ENCODE data around the gene CCDC185.
A peak's percentile ranks its signal among the peaks of the same experiment; 100 is the strongest.

Gene CCDC185

DNA sequence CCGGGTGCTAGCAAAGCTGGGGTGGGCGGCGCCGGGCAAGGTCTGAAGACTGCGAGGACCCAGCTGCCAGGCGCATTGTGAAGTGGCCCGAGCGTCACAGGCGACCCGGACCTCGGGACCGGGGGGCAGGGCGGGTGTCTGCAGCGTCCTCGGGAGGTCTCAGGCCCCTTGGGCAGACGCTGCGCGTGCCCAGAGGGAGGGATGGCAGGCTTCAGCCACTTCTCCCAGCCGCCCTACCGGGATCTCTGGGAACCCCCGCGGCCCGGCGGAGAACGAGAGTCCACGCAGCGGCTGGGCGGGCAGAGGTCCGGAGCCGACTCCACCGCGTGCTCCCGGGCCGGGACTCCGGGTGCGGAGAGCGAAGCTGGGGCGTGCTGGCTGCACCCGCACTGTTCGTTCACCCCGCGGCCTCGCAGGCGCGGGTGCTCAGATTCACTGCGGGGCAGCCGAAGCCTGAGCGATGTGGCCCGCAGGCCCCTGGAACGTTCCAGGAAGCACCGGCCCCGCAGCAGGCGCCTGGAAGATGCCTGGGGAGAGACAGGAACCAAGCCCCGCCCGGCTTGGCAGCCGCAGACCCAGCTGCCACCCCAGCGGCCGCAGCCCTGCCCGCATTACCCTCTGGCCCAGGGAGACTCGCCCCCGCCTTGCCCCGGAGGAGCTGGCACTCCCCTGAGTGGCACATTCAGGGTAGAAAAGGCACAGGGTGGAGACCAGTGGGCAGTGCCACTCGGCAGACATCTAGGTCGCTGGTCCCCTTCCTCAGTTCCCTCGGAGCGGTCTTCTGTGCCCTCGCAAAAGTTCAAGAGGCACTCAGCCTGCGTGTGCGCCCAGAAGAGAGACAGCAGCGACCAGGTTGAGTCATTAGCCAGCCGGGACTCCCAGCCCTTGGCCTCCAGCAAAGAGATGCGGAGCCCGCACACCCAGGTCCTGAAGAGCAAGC is at the start of gene CCDC185:
TSS of gene CCDC185 (plus strand) at position 141 of the 940 bp plus-strand sequence. CDS start at position 202, 61 bp downstream.
- Mint-ChIP-seq H3K4me1 (no peaks in the 10 kb centered on the region), H3K4me3 (no peak within 1 kb of the TSS), H3K9me3 (no peaks in the 10 kb centered on the region), H3K36me3 (no peaks in the 10 kb centered on the region), H3K27ac (no peak within 1 kb of the TSS)
- DNase-seq (ENCODE audit: low spot score in 2 of 2) = no peak
- ATAC-seq = peak; percentile 16

DNA sequence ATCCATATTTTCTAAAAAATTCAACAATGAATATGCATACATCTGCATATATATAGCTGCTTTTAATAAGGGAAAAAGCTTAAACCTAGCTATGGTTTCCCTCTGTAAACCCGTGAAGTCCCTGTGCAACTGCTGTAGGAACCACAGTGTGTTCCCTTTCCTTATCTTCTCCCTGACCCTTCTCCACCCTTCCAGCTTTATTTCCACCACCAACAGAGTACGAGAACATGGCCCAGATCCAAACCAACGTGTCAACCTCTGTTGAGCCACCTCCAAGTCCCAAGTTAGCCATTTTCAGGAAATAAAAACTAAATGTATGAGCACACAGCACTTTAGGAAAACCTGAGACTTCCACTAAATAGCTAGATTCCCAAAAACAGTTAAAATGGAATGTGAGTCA is 49.5 kb upstream of the CCDC185 start:
- no peaks in the 10 kb centered on the region for H3K9me3 Mint-ChIP-seq
- no peaks in the 10 kb centered on the region for H3K36me3 Mint-ChIP-seq
- no peak overlapping the region for H3K4me3 Mint-ChIP-seq
- ATAC-seq = no peak
- no peak for DNase-seq (ENCODE audit: low spot score in 2 of 2)
- no peaks in the 10 kb centered on the region for H3K4me1 Mint-ChIP-seq
- H3K27ac Mint-ChIP-seq = no peak overlapping the region

DNA sequence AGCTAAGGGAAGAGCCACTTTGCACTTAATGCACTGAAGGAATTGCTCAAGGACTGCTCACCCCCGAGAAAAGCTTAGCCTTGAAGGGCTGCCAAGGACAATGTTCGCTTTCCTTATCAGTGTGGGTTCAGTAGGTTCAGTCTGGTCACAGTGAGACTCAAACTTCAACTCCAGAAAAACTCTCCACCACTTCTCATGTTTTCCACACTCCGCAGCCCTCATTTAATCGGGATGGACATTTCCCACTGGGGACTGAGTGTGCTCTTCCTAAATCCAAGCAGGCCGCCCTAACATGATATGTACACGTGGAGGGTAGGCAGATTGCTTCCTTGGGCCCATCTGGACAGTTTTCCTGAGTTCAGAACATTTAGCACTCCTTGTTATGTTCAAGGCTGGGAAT is 48.7 kb upstream of the CCDC185 start:
- H3K9me3 Mint-ChIP-seq = no peaks in the 10 kb centered on the region
- H3K4me3 Mint-ChIP-seq = no peak overlapping the region
- H3K36me3 Mint-ChIP-seq = no peaks in the 10 kb centered on the region
- DNase-seq (ENCODE audit: low spot score in 2 of 2) (no peak), ATAC-seq (no peak)
- no peaks in the 10 kb centered on the region for H3K4me1 Mint-ChIP-seq
- H3K27ac Mint-ChIP-seq = no peak overlapping the region

DNA sequence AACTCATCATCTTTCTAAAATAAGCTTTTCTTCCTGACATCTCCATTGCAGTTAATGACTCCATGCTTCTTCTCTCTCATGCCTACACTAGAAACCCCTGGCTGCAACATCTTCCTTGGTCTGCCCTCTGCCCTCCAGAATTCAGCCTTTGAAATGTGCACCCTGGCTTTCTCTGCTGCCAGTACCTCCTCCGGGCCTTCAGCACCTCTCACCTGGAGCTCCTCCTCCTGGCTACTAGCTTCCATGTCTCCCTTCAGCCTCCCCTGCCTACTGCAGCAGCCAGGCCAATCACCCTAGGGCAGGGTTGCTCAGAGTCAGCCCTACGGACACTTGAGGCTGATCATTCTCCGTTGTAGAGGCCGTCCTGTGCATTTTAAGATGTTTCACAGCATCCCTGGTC is 47.5 kb upstream of the CCDC185 start:
- H3K36me3 Mint-ChIP-seq = no peaks in the 10 kb centered on the region
- H3K9me3 Mint-ChIP-seq = no peaks in the 10 kb centered on the region
- ATAC-seq (no peak), DNase-seq (ENCODE audit: low spot score in 2 of 2) (no peak)
- no peak overlapping the region for H3K4me3 Mint-ChIP-seq
- H3K4me1 Mint-ChIP-seq = no peaks in the 10 kb centered on the region
- no peak overlapping the region for H3K27ac Mint-ChIP-seq

DNA sequence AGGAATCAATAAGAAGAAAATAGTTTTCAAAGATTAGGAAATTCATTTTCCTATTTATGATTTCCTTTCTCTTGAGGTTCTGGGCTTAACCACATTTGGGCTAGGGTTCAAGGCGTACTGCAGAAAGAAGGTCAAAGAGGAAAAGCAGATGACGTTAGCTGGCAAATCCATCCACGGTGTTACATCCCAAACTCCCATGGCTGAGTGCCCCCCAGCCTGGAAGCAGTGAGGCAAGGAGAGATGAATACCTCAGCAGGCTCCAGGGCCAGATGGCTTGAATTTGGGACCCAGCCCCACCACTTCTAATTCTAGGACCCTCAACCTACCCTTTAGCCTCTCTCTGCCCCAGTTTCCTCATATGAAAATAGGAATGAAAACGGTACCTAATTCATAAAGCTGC is 46.9 kb upstream of the CCDC185 start:
- Mint-ChIP-seq H3K36me3 (no peaks in the 10 kb centered on the region), H3K27ac (no peak overlapping the region), H3K4me1 (no peaks in the 10 kb centered on the region), H3K4me3 (no peak overlapping the region), H3K9me3 (no peaks in the 10 kb centered on the region)
- ATAC-seq (no peak), DNase-seq (ENCODE audit: low spot score in 2 of 2) (no peak)

DNA sequence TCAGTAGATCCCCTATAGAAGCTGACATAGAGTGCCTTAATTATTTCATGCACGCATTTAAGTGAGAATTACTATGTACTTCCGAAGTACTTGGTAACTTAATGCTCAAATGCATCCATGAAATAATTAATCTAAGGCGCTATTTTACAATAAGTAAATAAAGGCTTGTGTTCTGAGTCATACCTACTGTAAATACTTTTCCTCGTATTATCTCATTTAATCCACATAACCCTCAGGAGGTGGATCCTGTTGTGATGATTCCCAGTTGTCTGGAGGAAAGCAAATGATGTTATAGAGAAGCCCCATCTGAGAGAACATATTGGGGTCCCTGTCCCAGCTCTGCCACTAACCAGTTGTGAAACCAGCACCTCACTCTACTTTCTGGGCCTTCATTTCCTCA is 45.6 kb upstream of the CCDC185 start:
- Mint-ChIP-seq H3K36me3 (no peaks in the 10 kb centered on the region), H3K4me3 (no peak overlapping the region), H3K9me3 (no peaks in the 10 kb centered on the region), H3K27ac (no peak overlapping the region), H3K4me1 (no peaks in the 10 kb centered on the region)
- ATAC-seq = no peak
- no peak for DNase-seq (ENCODE audit: low spot score in 2 of 2)

DNA sequence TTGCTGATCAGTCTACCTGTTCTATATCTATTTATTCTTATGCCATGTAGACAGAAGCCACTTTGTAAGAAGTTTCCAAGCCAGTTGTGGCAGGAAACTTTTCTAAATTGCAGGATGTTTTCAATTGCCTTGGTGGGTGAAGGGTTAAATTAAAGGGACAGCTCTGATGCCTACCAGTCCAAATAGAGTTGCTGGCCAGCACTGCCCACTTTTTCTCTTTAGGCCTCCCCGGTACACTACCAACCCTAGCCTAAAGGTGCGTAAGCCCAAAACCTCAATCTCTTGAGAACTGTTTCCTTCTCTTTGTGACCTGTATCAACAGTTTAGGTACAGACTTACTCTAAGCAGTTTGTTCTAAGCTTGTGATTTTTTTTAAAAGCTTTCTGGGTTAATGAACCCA is 44.8 kb upstream of the CCDC185 start:
- no peak overlapping the region for H3K4me3 Mint-ChIP-seq
- H3K27ac Mint-ChIP-seq = no peak overlapping the region
- H3K9me3 Mint-ChIP-seq = no peaks in the 10 kb centered on the region
- H3K4me1 Mint-ChIP-seq = no peaks in the 10 kb centered on the region
- DNase-seq (ENCODE audit: low spot score in 2 of 2) = no peak
- H3K36me3 Mint-ChIP-seq = no peaks in the 10 kb centered on the region
- no peak for ATAC-seq

DNA sequence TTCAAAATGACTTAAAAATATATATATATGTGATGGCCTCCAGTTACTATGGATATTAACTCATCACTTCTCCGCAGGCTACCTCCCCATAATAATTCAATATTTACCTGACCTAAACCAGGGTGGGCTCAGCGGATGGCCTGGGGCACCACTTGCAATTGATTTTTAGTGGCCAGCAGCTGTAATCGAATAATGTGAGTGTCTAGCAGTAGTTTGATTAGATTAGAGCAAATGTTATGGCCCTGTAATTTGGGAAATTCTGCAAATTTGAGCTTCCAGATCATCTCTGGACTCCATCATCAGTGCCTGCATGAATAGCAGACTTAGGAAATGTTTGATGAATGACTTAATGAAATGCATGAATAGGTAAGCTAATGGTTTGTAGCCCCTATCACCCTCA is 44.0 kb upstream of the CCDC185 start:
- Mint-ChIP-seq H3K9me3 (no peaks in the 10 kb centered on the region), H3K4me3 (no peak overlapping the region), H3K27ac (no peak overlapping the region), H3K36me3 (no peaks in the 10 kb centered on the region), H3K4me1 (no peaks in the 10 kb centered on the region)
- DNase-seq (ENCODE audit: low spot score in 2 of 2) = no peak
- no peak for ATAC-seq

DNA sequence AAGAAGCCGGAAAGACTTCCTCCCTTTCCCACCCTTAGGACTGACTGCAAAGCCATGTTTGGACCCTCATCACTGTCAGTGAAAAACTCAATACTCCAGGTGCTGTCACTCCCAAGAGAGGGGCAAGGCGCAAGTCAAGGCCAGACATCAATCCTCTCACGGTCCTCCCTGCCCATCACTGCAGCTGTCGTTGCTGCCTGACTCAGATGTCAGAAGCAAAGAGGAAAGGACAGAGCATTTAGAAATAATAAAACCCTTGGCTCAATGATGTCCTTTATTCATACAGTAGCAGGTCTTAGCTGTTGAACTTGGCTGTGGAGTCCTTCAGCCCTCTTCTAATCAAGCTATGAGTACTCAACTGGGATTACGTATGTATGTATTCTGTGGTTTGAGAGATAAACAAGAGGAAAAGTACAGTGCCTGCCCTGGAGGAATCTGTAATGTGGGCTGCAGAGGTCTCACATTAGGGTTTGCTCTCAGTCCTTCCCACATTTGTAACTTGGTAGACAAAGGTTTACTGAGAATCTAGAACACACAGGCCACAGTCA is 42.8 kb upstream of the CCDC185 start:
- Mint-ChIP-seq H3K9me3 (no peaks in the 10 kb centered on the region), H3K36me3 (no peaks in the 10 kb centered on the region), H3K4me1 (no peaks in the 10 kb centered on the region), H3K27ac (no peak overlapping the region), H3K4me3 (no peak overlapping the region)
- ATAC-seq (no peak), DNase-seq (ENCODE audit: low spot score in 2 of 2) (no peak)

DNA sequence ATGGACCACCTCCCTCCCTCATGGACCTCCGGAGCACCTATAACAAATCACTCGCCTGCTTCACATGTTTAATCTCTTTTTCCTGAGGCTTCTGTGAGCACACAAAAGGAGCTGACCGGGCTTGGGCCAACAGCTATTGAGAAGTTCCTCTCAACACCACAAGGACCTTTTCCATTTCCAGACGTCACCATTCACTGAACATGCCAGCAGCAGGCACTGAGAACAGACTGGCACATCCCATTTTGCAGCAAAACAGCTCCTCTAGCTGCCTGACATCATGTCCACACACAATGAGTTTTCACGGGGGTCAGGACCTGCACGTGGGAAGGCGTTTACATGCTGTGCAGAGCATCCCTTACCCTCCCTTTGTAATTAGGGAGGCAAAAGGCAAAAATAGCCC is 40.3 kb upstream of the CCDC185 start:
- Mint-ChIP-seq H3K4me3 (no peak overlapping the region), H3K9me3 (no peaks in the 10 kb centered on the region), H3K27ac (no peak overlapping the region), H3K36me3 (no peaks in the 10 kb centered on the region), H3K4me1 (no peaks in the 10 kb centered on the region)
- no peak for DNase-seq (ENCODE audit: low spot score in 2 of 2)
- ATAC-seq = no peak

DNA sequence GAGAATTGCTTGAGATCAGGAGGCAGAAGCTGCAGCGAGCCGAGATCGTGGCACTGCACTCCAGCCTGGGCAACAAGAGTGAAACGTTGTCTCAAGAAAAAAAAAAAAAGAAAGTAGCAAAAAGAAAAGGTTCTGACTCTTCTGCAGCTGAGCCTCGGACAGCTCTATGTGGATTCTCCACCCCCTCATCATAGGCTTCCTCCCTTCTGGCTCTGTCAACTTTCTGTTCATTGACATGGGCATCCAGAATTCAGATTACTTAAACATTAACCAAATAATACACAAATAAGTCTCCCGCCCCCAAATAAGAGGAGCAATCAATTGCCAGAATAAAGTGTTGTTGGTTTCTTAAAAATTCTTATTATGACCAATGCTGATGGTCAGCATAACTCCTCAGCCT is 39.3 kb upstream of the CCDC185 start:
- no peak for ATAC-seq
- Mint-ChIP-seq H3K36me3 (no peaks in the 10 kb centered on the region), H3K4me1 (no peaks in the 10 kb centered on the region), H3K4me3 (no peak overlapping the region), H3K9me3 (no peaks in the 10 kb centered on the region), H3K27ac (no peak overlapping the region)
- DNase-seq (ENCODE audit: low spot score in 2 of 2) = no peak

DNA sequence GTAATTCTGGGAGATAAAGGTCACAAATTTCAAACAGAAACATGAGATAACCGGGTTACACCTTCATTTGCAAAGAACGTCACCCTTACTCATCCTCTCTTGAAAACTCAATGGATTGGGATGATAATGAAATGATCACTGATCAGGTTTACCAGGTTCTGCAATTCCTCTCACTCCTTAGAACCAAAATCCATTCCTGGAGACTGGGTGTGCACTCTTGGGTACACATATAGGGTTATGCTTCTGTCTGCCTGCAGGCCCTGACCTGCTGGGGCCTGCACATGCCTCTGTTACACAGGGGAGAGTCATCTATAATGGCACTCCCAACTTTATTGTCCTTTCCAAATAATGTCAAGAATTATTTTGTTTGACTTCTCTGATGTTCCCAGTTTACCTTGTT is 37.5 kb upstream of the CCDC185 start:
- Mint-ChIP-seq H3K9me3 (no peaks in the 10 kb centered on the region), H3K27ac (no peak overlapping the region), H3K36me3 (no peaks in the 10 kb centered on the region), H3K4me1 (no peaks in the 10 kb centered on the region), H3K4me3 (no peak overlapping the region)
- DNase-seq (ENCODE audit: low spot score in 2 of 2) (no peak), ATAC-seq (no peak)

DNA sequence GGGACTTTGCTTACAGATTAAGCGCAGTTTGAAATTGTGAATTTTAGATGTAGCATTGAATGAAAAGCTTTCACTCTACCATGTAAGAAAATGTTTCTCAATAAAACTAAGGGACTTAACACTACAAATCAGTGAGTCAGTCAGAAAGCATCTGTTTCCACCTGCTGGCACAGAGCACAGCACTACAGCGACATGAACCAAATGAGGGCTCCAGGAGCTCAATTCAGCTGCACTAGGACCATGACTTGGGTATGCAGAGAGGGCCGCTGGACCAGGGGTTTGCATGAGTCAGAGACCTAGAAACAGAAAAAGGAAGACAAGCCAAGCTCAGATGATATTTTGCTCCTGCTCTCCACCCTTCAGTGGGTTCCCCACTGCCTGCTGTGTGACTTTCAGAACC is 34.4 kb upstream of the CCDC185 start:
- H3K27ac Mint-ChIP-seq = no peak overlapping the region
- no peaks in the 10 kb centered on the region for H3K36me3 Mint-ChIP-seq
- H3K4me1 Mint-ChIP-seq = peaks cover 9% of the 10 kb centered on the region
- H3K9me3 Mint-ChIP-seq = no peaks in the 10 kb centered on the region
- DNase-seq (ENCODE audit: low spot score in 2 of 2) (no peak), ATAC-seq (no peak)
- H3K4me3 Mint-ChIP-seq = no peak overlapping the region

DNA sequence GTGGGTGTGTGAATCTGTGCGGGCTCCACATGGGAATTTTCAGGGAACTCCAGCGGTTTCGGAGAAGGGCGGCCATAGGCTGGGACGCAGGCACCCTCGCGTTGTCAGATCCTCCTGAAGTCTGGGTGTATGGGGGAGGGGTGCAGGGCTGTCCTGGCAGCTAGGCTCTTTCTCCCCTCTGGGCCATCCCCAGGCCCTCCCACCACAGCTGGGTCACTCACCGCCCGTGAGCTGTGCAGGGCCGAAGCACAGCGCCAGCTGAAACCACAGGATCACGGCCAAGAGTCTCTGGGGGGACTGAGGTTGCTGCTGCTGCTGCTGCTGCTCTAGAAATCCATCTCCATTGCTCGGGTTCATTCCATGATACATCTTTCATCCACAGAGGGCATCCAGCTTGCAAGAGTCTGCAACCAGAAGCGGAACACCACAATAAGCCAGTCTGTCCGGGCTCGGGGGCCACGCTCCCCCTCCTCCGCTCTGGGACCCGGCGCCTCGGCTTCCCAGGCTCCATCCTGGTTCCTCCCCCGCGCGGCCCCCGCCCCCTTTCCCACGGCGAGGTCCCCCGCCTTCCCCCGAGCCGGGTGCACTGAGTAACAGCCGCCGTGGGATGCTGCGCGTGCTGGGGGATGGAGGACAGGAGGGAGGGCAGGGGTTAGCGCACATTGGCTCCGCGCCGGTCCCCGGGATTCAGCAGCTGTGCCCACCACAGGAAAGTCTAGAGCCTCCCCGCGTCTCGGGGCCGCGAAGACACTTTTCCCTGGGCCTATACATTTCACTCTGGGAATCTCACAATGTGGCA is 30.0 kb upstream of the CCDC185 start:
- DNase-seq (ENCODE audit: low spot score in 2 of 2) = no peak
- peak; percentile 52 for ATAC-seq
- Mint-ChIP-seq H3K36me3 (no peaks in the 10 kb centered on the region), H3K4me3 (peak overlapping the region; percentile 70), H3K27ac (no peak overlapping the region), H3K4me1 (peaks cover 11% of the 10 kb centered on the region), H3K9me3 (no peaks in the 10 kb centered on the region)

DNA sequence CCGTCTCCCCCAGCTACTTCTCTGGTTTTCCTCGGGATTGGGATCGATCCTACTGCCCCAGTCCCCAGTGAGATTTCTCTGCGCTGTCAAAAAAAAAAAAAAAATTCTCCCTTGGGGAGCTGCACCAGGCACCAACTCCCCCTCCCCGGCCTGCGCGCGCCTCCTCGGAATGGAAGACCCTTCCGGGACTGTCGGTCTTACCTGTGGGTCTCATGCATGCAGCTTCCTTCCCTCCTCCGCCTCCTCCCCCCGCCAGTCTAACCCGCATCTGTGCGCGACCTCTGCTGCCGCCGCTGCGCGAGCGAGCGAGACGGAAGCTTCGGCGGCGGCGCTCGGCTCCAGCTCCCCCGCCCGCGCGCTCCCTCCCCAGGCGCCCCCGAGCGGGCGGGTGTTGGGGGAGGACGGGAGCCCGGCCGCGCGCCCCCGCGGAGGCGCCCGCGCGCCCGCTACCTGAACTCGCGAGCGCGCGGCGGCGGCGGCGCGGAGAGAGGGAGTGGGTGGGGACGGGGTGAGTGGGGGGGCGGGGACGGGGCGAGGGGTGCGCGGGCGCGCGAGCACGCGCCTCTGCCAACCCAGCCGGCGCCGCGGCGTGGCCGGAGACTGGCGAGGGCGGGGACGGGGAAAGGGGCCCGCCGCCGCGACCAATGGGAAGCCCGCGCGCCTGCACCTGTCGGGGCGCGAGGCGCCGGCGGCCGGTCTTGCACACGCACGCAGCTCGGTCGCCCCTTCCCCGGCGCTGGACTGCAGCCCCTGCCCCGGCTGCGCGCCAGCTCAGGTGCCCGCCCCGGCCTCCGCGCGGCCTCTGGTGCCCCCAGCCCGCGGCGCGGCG is 29.1 kb upstream of the CCDC185 start, which contains the start of gene SUSD4:
TSS of gene SUSD4 (minus strand) at position 321 of the 829 bp plus-strand sequence. CDS start 751 bp downstream, outside the sequence.
- H3K4me1 Mint-ChIP-seq = peaks cover 11% of the 10 kb centered on the region
- peak; percentile 80 for ATAC-seq

More for the DNA sequence above, 29.1 kb upstream of the CCDC185 start, which contains the start of gene SUSD4:
- Mint-ChIP-seq H3K9me3 (no peaks in the 10 kb centered on the region), H3K36me3 (no peaks in the 10 kb centered on the region), H3K4me3 (peak within 1 kb of the TSS; percentile 70), H3K27ac (no peak within 1 kb of the TSS)
- DNase-seq (ENCODE audit: low spot score in 2 of 2) = peak; percentile 13 to 54
